ENCODE data around the gene HDAC4.
A peak's percentile ranks its signal among the peaks of the same experiment; 100 is the strongest.

The HDAC4 gene

GRCh38 chr2:239109041-239109927, 291.5 kb downstream of the HDAC4 start:
- Mint-ChIP-seq H3K27me3 (no peaks in the 10 kb centered on the region), H3K4me1 (no peaks in the 10 kb centered on the region), H3K27ac (peak overlapping the region in 1 of 2 donors; percentile 29), H3K4me3 (no peak overlapping the region), H3K9me3 (no peaks in the 10 kb centered on the region)
- no peak for DNase-seq
- ATAC-seq: no peak

GRCh38 chr2:239108459-239108858, 292.4 kb downstream of the HDAC4 start:
- H3K27ac Mint-ChIP-seq: peak overlapping the region in 1 of 2 donors; percentile 7
- H3K9me3 Mint-ChIP-seq: no peaks in the 10 kb centered on the region
- H3K27me3 Mint-ChIP-seq: no peaks in the 10 kb centered on the region
- no peak overlapping the region for H3K4me3 Mint-ChIP-seq
- DNase-seq (no peak), ATAC-seq (no peak)
- H3K4me1 Mint-ChIP-seq: no peaks in the 10 kb centered on the region

- no peak for DNase-seq
- no peaks in the 10 kb centered on the region for H3K27me3 Mint-ChIP-seq
- no peak for ATAC-seq
- no peak overlapping the region for H3K4me3 Mint-ChIP-seq
- no peak overlapping the region for H3K27ac Mint-ChIP-seq
- no peaks in the 10 kb centered on the region for H3K9me3 Mint-ChIP-seq
- H3K4me1 Mint-ChIP-seq: no peaks in the 10 kb centered on the region
Measured at GRCh38 chr2:239107936-239108335, 292.9 kb downstream of the HDAC4 start.

GRCh38 chr2:239106966-239107365, 293.9 kb downstream of the HDAC4 start:
- ATAC-seq: no peak
- Mint-ChIP-seq H3K27me3 (no peaks in the 10 kb centered on the region), H3K9me3 (no peaks in the 10 kb centered on the region), H3K4me3 (no peak overlapping the region), H3K27ac (peak overlapping the region in 1 of 2 donors; percentile 42), H3K4me1 (no peaks in the 10 kb centered on the region)
- no peak for DNase-seq

- Mint-ChIP-seq H3K27me3 (no peaks in the 10 kb centered on the region), H3K4me3 (no peak overlapping the region), H3K9me3 (no peaks in the 10 kb centered on the region), H3K27ac (no peak overlapping the region), H3K4me1 (no peaks in the 10 kb centered on the region)
- no peak for DNase-seq
- no peak for ATAC-seq
Measured at GRCh38 chr2:239106314-239106908, 294.4 kb downstream of the HDAC4 start.

- no peak for DNase-seq
- H3K27me3 Mint-ChIP-seq: no peaks in the 10 kb centered on the region
- H3K27ac Mint-ChIP-seq: no peak overlapping the region
Measured at GRCh38 chr2:239105234-239105633, 295.6 kb downstream of the HDAC4 start.

GRCh38 chr2:239104800-239105199, 296.0 kb downstream of the HDAC4 start:
- DNase-seq (no peak), ATAC-seq (no peak)
- Mint-ChIP-seq H3K27me3 (no peaks in the 10 kb centered on the region), H3K9me3 (no peaks in the 10 kb centered on the region), H3K4me3 (no peak overlapping the region), H3K27ac (peak overlapping the region in 1 of 2 donors; percentile 17), H3K4me1 (no peaks in the 10 kb centered on the region)

More at GRCh38 chr2:239105234-239105633, 295.6 kb downstream of the HDAC4 start:
- Mint-ChIP-seq H3K4me3 (no peak overlapping the region), H3K4me1 (no peaks in the 10 kb centered on the region), H3K9me3 (no peaks in the 10 kb centered on the region)
- ATAC-seq: no peak

GRCh38 chr2:239103125-239104098, 297.4 kb downstream of the HDAC4 start:
- no peak overlapping the region for H3K4me3 Mint-ChIP-seq
- ATAC-seq (no peak), DNase-seq (no peak)
- H3K27me3 Mint-ChIP-seq: no peaks in the 10 kb centered on the region
- H3K4me1 Mint-ChIP-seq: no peaks in the 10 kb centered on the region
- no peak overlapping the region for H3K27ac Mint-ChIP-seq
- no peaks in the 10 kb centered on the region for H3K9me3 Mint-ChIP-seq

GRCh38 chr2:239102266-239102665, 298.6 kb downstream of the HDAC4 start:
- Mint-ChIP-seq H3K4me1 (no peaks in the 10 kb centered on the region), H3K4me3 (no peak overlapping the region), H3K27me3 (no peaks in the 10 kb centered on the region), H3K9me3 (no peaks in the 10 kb centered on the region), H3K27ac (peak overlapping the region; percentile 49 to 91)
- DNase-seq (no peak), ATAC-seq (no peak)

GRCh38 chr2:239101807-239102206, 299.0 kb downstream of the HDAC4 start:
- no peaks in the 10 kb centered on the region for H3K9me3 Mint-ChIP-seq
- no peak overlapping the region for H3K4me3 Mint-ChIP-seq
- no peaks in the 10 kb centered on the region for H3K27me3 Mint-ChIP-seq
- DNase-seq (no peak), ATAC-seq (peak; percentile 49)
- H3K27ac Mint-ChIP-seq: no peak overlapping the region
- H3K4me1 Mint-ChIP-seq: no peaks in the 10 kb centered on the region

GRCh38 chr2:239101071-239101470, 299.7 kb downstream of the HDAC4 start:
- ATAC-seq (no peak), DNase-seq (no peak)
- Mint-ChIP-seq H3K9me3 (no peaks in the 10 kb centered on the region), H3K4me3 (no peak overlapping the region), H3K27me3 (no peaks in the 10 kb centered on the region), H3K27ac (no peak overlapping the region), H3K4me1 (no peaks in the 10 kb centered on the region)

- H3K27ac Mint-ChIP-seq: no peak overlapping the region
- no peaks in the 10 kb centered on the region for H3K27me3 Mint-ChIP-seq
- no peak overlapping the region for H3K4me3 Mint-ChIP-seq
- H3K4me1 Mint-ChIP-seq: no peaks in the 10 kb centered on the region
- H3K9me3 Mint-ChIP-seq: no peaks in the 10 kb centered on the region
- DNase-seq (no peak), ATAC-seq (no peak)
Measured at GRCh38 chr2:239099474-239099873, 301.3 kb downstream of the HDAC4 start.

- peak overlapping the region in 1 of 2 donors; percentile 19 for H3K27ac Mint-ChIP-seq
- no peak overlapping the region for H3K4me3 Mint-ChIP-seq
- DNase-seq (no peak), ATAC-seq (no peak)
- H3K27me3 Mint-ChIP-seq: no peaks in the 10 kb centered on the region
- H3K9me3 Mint-ChIP-seq: no peaks in the 10 kb centered on the region
- no peaks in the 10 kb centered on the region for H3K4me1 Mint-ChIP-seq
Measured at GRCh38 chr2:239098288-239098970, 302.4 kb downstream of the HDAC4 start.

GRCh38 chr2:239097428-239097696, 303.5 kb downstream of the HDAC4 start:
- Mint-ChIP-seq H3K4me1 (no peaks in the 10 kb centered on the region), H3K27ac (peak overlapping the region in 1 of 2 donors; percentile 2), H3K9me3 (no peaks in the 10 kb centered on the region), H3K27me3 (no peaks in the 10 kb centered on the region), H3K4me3 (no peak overlapping the region)
- ATAC-seq: no peak
- DNase-seq: no peak

GRCh38 chr2:239096676-239097427, 304.0 kb downstream of the HDAC4 start:
- ATAC-seq (no peak), DNase-seq (no peak)
- no peaks in the 10 kb centered on the region for H3K27me3 Mint-ChIP-seq
- H3K4me1 Mint-ChIP-seq: no peaks in the 10 kb centered on the region
- no peaks in the 10 kb centered on the region for H3K9me3 Mint-ChIP-seq
- H3K27ac Mint-ChIP-seq: no peak overlapping the region
- H3K4me3 Mint-ChIP-seq: no peak overlapping the region

All from stimulated activated naive CD8-positive, alpha-beta T cell treated with anti-CD3 and anti-CD28 coated beads, Interleukin-15, amount 100 ng/mL, for 72 hours (primary cell).